Measurements from ENCODE around the gene SETBP1. TPM values are rescaled to one million over a fixed set of nuclear protein-coding genes. Genes with fewer than 3 reads are reported as not detected.

Gene SETBP1
- total RNA-seq, 1 experiment from 2014 or later = 14.0 TPM

DNA sequence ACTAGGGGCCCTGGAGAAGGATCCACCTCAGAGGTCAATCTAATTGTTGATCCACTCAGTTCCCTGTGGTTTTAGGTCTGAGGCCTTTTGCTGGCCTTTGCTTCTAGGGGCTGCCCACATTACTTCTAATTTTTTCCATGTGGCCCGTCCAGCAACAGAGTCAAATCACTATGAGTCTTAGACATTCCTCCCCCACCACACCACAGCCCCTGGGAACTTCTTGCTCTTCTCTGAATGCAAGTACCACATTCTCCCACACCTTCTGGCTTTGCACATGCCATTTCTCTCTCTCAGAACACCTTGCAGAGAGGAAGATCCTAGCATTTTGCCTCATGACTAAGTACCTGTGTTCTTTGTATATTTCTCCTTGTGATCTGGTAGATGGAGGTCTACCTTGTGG is 286.9 kb downstream of the SETBP1 start:
- ChIA-PET POLR2A (ENCODE audit: low non-redundant PET) (no interaction called here), CTCF (no interaction called here)
- Histone ChIP-seq H3K36me3 (ENCODE audit: insufficient read depth, low read length, poor library complexity, severe bottlenecking) (no peaks in the 10 kb centered on the region), H3K27ac (ENCODE audit: low read depth, low read length, poor library complexity, severe bottlenecking) (no peak overlapping the region), H3K9me3 (ENCODE audit: low read depth, low read length, poor library complexity, severe bottlenecking) (no peaks in the 10 kb centered on the region), H3K4me3 (ENCODE audit: low read depth, low read length, poor library complexity, severe bottlenecking) (no peak overlapping the region), H3K27me3 (replicated peaks; ENCODE audit: insufficient read depth, low read depth, low read length, poor library complexity) (no peaks in the 10 kb centered on the region), H3K4me1 (ENCODE audit: insufficient read depth, low read length, poor library complexity, severe bottlenecking) (no peaks in the 10 kb centered on the region)
- TF ChIP-seq, protein P1, sequence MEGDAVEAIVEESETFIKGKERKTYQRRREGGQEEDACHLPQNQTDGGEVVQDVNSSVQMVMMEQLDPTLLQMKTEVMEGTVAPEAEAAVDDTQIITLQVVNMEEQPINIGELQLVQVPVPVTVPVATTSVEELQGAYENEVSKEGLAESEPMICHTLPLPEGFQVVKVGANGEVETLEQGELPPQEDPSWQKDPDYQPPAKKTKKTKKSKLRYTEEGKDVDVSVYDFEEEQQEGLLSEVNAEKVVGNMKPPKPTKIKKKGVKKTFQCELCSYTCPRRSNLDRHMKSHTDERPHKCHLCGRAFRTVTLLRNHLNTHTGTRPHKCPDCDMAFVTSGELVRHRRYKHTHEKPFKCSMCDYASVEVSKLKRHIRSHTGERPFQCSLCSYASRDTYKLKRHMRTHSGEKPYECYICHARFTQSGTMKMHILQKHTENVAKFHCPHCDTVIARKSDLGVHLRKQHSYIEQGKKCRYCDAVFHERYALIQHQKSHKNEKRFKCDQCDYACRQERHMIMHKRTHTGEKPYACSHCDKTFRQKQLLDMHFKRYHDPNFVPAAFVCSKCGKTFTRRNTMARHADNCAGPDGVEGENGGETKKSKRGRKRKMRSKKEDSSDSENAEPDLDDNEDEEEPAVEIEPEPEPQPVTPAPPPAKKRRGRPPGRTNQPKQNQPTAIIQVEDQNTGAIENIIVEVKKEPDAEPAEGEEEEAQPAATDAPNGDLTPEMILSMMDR (conservative IDR thresholded peaks at IDR 0.05; ENCODE audit: low read depth, low read length) = no peak
- no peak for TF ChIP-seq EZH2 (IDR thresholded peaks at IDR 0.05; ENCODE audit: borderline replicate concordance, low read depth, low read length, poor library complexity, severe bottlenecking)
- no peak for DNase-seq (ENCODE audit: low spot score)
- BruUV-seq (replicated peaks) = no TSS peak
- intact Hi-C loops (cut with micrococcal nuclease; ENCODE audit: unreplicated experiment) = no loop called here

DNA sequence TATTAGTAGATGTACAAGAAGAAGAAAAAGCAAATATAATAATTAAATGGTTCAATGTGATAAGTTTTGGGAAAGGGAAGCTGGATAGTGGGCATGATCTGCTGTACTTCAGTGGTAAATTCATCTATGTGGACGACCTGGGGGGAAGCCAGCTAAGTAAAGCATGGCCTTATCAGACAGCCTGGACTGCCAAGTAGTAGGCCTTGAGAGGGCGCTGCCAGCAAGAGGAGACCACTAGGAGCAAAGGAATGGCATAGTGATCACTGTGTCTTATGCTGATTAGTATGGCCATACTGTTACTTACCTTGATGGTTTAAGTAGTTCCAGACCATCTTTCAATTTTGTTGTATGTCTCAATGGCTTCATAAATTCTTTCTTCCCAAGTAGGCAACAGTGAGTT is 287.6 kb downstream of the SETBP1 start:
- ChIA-PET CTCF (no interaction called here), POLR2A (ENCODE audit: low non-redundant PET) (no interaction called here)
- Histone ChIP-seq H3K9me3 (ENCODE audit: low read depth, low read length, poor library complexity, severe bottlenecking) (no peaks in the 10 kb centered on the region), H3K27me3 (replicated peaks; ENCODE audit: insufficient read depth, low read depth, low read length, poor library complexity) (no peaks in the 10 kb centered on the region), H3K4me3 (ENCODE audit: low read depth, low read length, poor library complexity, severe bottlenecking) (no peak overlapping the region), H3K27ac (ENCODE audit: low read depth, low read length, poor library complexity, severe bottlenecking) (no peak overlapping the region), H3K4me1 (ENCODE audit: insufficient read depth, low read length, poor library complexity, severe bottlenecking) (no peaks in the 10 kb centered on the region), H3K36me3 (ENCODE audit: insufficient read depth, low read length, poor library complexity, severe bottlenecking) (no peaks in the 10 kb centered on the region)
- no TSS peak for BruUV-seq (replicated peaks)
- TF ChIP-seq, protein P1 (conservative IDR thresholded peaks at IDR 0.05; ENCODE audit: low read depth, low read length) = 0 out of 2 replicates have a peak, but pooled peaks have one; percentile 20
- TF ChIP-seq EZH2 (IDR thresholded peaks at IDR 0.05; ENCODE audit: borderline replicate concordance, low read depth, low read length, poor library complexity, severe bottlenecking) = no peak
- DNase-seq (ENCODE audit: low spot score) = no peak
- intact Hi-C loops (cut with micrococcal nuclease; ENCODE audit: unreplicated experiment) = no loop called here

DNA sequence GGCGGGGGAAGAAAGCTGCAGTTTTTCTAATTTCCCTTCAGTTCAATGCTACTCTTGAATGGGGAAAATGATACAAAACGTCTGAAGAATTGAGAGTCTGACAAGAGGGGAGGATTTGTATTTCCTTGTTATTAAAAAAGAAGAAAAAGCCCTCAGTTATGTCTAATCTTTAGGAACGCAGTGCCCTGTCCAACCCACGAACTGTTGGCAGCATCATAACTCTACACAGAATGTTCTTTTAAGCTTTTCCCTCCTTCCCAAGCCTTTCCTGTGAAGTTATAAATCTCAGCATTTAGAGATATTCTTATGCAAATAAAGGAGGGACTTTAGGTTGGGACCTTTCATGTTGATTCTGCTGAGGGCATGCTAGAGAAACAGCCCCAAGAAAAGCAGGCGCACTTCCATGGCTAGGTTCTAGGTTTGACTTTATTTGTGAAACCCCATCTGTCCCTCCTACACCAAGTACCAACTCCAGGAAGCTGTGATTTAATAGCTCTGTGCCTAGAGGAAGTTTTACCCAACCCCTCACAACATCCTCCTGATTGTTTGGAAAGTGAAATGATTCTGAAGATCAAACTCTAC is 288.6 kb downstream of the SETBP1 start:
- intact Hi-C loops (cut with micrococcal nuclease; ENCODE audit: unreplicated experiment) = no loop called here
- TF ChIP-seq EZH2 (IDR thresholded peaks at IDR 0.05; ENCODE audit: borderline replicate concordance, low read depth, low read length, poor library complexity, severe bottlenecking) = no peak
- TF ChIP-seq, protein P1 (conservative IDR thresholded peaks at IDR 0.05; ENCODE audit: low read depth, low read length) = no peak
- no peak overlapping the region for H3K4me3 ChIP-seq (ENCODE audit: low read depth, low read length, poor library complexity, severe bottlenecking)
- POLR2A ChIA-PET (ENCODE audit: low non-redundant PET) = no interaction called here
- CTCF ChIA-PET = no interaction called here
- no peaks in the 10 kb centered on the region for H3K36me3 ChIP-seq (ENCODE audit: insufficient read depth, low read length, poor library complexity, severe bottlenecking)
- no peak overlapping the region for H3K27ac ChIP-seq (ENCODE audit: low read depth, low read length, poor library complexity, severe bottlenecking)
- no peaks in the 10 kb centered on the region for H3K27me3 ChIP-seq (replicated peaks; ENCODE audit: insufficient read depth, low read depth, low read length, poor library complexity)
- H3K9me3 ChIP-seq (ENCODE audit: low read depth, low read length, poor library complexity, severe bottlenecking) = no peaks in the 10 kb centered on the region
- no peak for DNase-seq (ENCODE audit: low spot score)
- BruUV-seq (replicated peaks) = no TSS peak
- H3K4me1 ChIP-seq (ENCODE audit: insufficient read depth, low read length, poor library complexity, severe bottlenecking) = no peaks in the 10 kb centered on the region
